Suprapubic skin (tissue), 4 donors: ENCODE data around the gene SYNE1.

Experiments
- EP300 ChIP-seq: sonication (generic); formaldehyde crosslinking; IDR thresholded peaks from one replicate; pipeline ENCODE4 v1.6.1; 2017; ENCODE audit warnings: antibody characterized with exemption
- POLR2AphosphoS5 ChIP-seq, 3 donors: sonication (generic); formaldehyde crosslinking; IDR thresholded peaks; one replicate each; pipeline ENCODE4 v1.6.1; 2017; ENCODE audit warnings: antibody characterized with exemption in 3 of 3

DNA sequence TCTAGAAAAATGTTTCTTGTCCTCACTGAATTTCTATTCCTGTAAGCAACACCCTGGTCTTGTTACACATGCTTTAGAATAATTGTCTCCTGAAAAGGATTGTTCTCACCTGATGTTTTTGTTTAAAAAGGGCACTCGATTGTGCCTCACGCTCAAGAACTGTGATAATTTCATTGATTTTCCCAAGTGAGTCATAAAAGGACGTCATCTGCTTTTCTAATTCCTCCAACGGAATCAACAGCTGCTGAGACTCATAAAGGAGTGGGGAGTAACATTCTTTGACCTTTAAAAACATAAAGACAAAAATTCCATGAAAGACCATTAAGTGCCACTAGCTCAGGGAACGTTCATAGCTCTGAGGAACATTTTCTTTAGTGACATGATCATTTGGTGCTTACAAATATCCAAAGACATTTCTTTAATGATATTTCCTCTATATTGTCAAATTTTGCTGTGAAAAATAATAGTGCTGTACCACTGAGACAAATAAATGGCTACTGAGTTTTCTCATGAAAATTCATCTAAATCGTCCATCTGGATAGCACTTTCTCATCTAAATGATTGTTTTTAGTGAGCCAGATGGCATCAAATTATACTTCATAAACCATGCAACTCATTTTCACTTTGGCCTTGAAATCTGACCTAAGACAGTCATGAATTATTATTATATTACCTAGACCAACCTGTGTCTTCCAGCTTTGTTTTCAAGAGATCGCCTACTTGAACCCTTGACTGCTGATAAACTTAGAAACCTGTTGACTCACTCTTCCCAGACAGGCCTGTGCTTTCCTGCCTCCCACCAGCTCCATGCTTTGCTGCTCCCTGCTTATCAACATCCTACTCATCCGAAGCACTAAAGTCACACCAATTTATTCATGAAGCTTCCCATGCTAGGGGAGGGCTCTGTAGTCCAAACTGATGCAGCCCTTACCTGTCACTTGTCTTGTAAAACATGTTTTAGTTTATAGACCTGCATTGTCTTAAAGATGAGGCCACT is 178.2 kb downstream of the SYNE1 start:
- TF ChIP-seq POLR2AphosphoS5 (IDR thresholded peaks at IDR 0.05) (no peak), EP300 (no peak)
